NCI-H1694 treated with DMSO at 0.1 percent for 48 hours (cell line): ENCODE results near the gene BOLA2.
"Not testable (repeated sequence)": the region's sequence is repeated elsewhere in the genome, so short reads cannot be mapped to it uniquely, and the experiment has no call there.

Source experiments
- DNase-seq: peaks from one replicate; lab custom pipeline; 2025; lab: John Stamatoyannopoulos, UW

Gene BOLA2

DNA sequence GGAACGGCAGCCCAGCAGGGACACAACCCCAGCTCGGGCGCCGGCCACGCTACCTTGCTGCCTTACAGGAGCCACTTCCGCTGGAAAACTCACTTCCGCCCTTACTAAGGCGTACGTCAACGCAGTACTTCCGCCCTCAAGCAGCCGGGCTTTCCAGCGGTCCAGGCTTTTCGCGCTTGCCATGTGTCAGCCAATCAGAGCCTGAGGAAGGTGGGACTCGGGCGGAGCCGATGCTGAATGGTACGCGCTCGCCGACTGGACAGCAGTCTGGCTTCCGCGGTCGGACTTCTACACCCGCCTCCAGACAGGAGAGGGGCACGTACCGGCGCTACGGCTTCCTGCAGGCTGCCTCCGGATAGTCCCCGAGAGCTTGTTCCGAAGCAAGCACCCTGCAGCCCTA lies at the start of gene BOLA2, which contains the start of gene SLX1B:
BOLA2 (minus strand) TSS at position 83 of the 400 bp plus-strand sequence. CDS start 98 bp downstream, outside the sequence.
SLX1B (plus strand) TSS at position 265 of the 400 bp plus-strand sequence.
- not testable (repeated sequence) for DNase-seq

- not testable (repeated sequence) for DNase-seq
Measured at GRCh38 chr16:29482276-29482675, 28.1 kb upstream of the BOLA2 start.

DNA sequence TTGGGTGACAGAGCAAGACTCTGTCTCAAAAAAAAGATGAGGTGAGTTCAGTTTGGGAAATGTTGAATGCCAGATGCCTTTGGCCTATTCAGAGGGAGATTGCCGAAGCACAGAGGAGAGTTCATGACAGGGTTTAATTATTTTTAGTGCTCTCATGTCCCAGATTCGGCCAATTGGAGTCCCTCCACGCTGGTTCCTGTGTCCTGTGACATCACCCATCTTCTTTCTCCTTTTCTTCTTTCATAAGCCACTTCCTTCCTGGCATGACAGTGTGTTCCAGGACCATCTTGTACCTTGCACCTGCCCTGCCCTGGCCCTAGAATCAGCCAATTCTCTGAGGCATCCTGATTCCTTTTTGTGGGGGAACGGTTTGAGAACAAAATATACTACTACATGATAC lies 17.9 kb upstream of the BOLA2 start:
- not testable (repeated sequence) for DNase-seq

DNA sequence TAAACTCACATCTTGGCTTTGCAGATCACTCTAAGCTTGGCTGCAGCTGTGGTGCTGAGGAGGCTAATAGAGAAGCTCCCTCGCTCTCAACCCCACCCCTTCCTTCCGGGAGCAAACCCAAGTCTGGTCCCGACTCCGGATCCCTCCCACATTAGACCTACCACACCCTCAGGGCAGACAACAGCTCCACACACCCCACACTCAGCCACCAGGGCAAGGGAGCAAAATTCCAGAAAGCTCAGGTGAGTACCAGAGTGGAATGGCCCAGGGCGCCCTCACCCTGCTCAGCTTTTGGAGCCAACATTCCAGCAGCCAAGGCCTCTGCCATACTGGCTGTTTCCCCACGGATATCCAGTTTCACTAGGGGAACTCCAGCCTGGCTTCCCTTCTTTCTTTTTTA lies 15.5 kb upstream of the BOLA2 start:
- DNase-seq, result not testable (repeated sequence)

DNA sequence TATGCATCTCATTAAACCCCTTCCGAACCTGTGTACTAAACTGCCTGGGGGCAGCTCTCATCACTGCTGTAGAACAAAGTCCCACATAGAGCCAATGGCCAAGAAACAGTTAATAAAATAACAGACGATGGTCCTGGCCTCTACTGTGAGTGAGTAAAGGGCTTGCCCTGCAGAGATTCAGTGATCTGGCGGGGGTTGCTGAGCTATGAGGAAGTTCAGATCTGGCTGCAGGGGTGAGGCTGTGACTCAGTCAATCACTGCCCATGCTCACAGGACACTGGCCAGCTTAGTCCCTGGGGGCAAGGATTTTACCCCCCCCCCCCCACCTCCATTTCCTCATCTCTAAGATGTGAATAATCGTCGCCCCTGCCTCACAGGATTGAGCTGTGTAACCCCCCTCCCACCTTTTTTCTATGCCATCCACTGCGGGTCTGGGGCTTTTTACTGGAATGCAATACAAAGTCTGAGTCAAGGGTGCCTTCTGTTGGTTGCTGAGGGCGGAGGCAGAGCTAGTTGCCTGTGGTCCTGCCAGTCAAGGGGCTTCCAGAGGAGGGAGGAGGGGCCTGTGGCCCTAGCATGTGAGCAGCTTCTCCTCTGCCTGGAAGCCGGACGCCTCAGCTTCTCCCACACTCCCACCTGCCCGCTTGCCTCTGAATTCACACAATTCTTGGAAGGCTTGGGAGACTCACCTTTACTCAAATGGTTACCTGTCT lies 13.7 kb upstream of the BOLA2 start:
- not testable (repeated sequence) for DNase-seq

GRCh38 chr16:29466904-29467303 lies 12.8 kb upstream of the BOLA2 start:
- DNase-seq, result not testable (repeated sequence)

- not testable (repeated sequence) for DNase-seq
Measured at GRCh38 chr16:29465985-29466824, 12.1 kb upstream of the BOLA2 start.

DNA sequence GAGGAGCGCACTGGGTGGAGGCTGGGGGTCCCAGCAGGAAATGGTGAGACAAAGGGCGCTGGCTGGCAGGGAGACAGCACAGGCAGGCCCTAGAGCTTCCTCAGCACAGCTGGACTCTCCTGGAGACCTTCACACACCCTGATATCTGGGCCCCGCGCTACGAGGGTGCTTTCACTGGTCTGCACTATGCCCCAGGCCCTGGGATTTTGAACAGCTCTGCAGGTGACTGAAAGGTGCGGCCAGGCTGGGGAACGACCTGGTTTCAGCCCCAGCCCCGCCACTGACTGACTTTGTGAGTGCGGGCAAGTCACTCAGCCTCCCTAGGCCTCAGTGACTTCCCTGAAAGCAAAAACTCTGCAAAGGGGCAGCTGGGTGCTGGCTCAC lies 6.5 kb upstream of the BOLA2 start:
- not testable (repeated sequence) for DNase-seq

DNA sequence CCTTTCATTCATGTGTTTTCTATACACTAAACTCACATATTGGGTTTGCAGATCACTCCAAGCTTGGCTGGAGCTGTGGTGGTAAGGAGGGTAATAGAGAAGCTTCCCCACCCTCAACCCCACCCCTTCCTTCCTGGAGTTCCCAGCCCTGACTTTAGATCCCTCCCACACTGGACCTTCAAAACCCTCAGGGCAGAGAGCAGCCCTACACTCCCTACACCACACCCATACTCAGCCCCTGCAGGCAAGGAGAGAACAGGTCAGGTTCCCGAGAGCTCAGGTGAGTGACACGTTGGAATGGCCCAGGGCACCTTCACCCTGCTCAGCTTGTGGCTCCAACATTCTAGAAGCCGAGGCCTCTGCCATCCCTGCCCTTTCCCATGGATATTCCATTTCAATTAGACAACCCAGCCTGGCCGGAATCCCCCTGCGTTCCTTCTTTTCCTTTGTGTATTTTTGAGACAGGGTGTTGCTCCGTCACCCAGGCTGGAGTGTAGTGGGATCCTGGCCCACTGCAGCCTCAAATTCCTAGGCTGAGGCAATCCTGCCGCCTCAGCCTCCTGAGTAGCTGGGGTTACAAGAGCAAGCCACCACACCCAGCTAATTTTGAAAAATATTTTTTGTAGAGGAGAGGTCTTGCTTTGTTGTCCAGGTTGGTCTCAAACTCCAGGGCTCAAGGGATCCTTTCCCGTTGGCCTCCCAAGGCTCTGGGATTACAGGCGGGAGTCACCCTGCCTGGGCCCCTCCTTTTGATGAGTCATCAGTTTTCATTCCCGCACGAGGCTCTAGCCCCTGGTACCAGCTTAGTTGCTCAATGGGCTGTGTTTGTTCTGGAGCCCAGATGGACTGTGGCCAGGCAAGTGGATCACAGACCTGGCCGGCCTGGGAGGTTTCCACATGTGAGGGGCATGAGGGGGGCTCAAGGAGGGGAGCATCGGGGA lies 5.8 kb upstream of the BOLA2 start, which contains the start of gene SULT1A4:
SULT1A4 (plus strand) TSS at position 208 of the 941 bp plus-strand sequence. CDS start 1,473 bp downstream, outside the sequence.
- not testable (repeated sequence) for DNase-seq

GRCh38 chr16:29457660-29458059 lies 3.5 kb upstream of the BOLA2 start:
- not testable (repeated sequence) for DNase-seq

- not testable (repeated sequence) for DNase-seq
Measured at GRCh38 chr16:29454828-29455227, 677 bp upstream of the BOLA2 start.

- DNase-seq, result not testable (repeated sequence)
Measured at GRCh38 chr16:29453754-29454153, 397 bp downstream of the BOLA2 start.

DNA sequence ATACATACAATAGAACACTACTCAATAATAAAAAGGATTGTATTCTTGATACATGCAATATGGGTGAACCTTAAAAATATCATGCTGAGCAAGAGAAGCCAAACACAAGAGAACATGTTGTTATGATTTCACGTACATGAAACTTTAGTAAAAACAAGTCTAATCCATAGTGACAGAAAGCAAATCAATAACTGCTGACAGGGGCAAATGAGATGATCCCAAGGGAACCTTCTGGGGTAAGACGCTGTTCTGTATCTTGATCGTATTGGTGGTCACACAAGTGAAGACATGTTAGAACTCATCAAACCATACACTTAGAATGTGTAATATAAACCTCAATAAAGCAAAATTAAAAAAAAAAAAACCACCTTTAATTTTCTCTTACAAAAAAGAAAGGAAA lies 28.8 kb downstream of the BOLA2 start:
- DNase-seq, result not testable (repeated sequence)

DNA sequence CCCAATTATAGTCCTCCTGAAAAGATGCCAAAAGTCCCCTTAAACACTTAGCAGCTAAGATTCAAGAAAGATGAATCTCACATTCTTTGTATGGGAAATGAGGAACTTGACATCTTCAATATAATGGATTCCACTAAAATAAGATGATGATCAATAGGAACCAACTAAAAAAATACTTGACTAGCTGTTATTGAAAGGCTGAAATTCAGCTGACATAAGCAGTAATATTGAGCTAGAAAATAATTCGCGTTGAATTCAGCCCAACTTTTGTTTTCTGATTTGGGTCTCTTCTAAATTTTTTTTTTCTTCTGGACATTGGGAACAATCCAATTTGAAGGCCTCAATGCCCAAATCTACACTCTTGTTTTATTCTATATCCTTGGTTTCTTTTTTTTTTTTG lies 30.6 kb downstream of the BOLA2 start:
- not testable (repeated sequence) for DNase-seq

GRCh38 chr16:29405249-29405648 lies 48.9 kb downstream of the BOLA2 start:
- DNase-seq, result not testable (repeated sequence)
